ENCODE results near the gene RUVBL2.

RUVBL2 gene

DNA sequence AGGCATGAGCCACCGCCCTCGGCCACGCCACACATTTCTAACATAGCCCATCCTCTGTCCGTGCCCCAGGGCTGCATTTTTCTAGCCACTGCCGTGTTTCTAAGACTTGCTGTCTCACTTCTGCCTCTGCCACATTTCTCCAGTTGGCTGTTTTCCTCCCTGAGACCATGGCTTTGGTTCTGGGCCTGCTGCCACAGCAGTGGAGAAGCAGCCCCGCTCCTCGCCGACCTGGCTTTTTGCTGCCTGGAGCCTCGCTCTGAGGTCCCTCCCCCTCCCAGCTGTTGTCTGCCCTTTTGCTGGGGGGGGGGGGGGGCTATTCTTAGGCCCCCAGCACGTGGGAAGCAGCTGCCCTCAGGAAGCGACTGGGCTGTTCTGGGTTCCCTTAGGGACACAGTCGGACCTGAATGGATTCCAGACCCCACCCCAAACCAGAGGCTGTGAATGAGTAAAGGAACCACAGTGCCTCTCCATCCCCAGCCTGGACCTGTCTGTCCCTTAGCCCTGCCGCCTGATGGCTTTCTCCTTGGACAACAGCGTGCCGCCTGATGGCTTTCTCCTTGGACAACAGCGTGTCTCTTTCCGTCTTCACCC lies 3.9 kb upstream of the RUVBL2 start:
- DNase-seq, result no peak

DNA sequence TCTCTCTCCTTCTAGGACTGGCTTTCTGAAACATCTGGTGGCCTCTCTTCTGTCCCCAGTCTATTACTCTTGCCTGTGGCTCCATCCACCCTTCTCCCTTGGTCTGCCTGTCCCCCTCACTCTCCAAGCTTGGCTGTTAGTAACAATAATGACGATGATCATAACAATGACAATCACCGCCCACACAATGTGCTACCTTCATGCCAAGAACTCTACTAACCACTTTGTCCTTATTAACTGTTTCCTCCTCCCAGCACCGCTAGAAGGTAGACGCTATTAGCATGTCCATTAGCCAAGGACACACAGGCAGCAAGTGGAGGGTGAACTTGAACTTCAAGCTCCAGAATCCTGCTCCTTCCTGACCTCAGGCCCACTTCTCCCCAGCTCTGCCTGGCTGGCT lies 3.3 kb upstream of the RUVBL2 start:
- no peak for DNase-seq

DNA sequence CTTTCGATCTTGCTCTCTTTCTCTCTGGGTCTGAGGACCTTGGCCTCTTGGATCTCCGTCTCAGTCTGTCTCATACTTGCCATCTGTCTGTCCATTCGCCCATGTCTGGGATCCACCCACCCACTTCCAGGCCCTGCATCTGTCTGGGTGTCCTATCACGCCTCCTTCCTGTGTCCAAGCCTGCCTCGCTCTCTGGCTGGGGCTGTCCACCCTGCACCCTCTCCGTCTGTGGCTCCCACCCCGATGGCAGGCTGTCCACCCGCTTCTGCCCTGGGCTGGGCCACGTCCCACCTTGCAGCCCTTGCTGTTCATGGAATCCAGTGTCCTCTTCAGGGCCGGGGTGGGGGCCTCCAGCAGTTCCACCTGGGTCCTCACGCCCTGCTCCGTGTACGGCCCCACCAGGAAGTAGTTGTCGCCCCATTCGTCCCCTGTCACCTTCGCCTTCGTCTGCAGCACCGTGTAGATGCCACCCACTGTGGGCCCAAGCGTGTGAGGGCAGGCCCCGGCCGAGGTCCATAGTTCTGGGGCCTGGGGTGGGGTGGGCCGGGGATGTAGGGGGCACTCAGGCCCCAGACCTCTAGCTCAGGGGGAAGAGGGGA lies 2.6 kb upstream of the RUVBL2 start:
- DNase-seq, result no peak

DNA sequence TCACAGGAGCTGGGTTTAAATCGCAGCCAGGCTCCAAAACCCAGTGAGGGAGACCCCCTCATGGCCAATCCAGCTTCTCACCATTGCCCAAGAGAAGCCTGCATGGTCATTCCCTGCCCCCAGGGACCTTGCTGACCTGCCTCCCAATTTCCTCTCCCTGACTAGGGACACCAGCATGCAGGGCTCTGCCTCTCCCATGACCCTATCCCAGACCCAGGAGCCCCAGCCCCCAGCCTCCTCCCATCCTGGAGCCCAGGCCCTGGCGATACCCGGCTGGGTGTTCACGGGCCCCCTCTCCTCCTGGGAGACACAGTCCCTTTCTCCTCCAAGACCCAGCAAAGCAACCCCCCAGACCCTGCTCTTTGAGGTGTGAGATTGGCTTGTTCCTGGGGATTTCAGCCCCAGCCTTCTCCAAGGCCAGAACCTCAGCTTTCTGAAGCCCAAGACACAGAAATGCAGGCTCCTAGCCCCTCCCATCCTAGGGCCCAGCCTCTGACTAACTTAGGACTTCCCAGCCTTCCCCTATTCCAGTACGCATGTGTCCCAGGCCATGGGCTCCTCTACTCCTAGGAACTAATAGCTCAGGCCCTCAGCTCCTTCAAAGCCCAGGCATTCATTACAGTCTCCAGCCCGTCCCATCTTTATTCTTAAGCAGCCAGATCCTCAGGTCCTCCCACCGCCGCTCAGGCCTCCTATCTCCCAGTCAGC lies 1.7 kb upstream of the RUVBL2 start:
- DNase-seq, result peak; percentile 76

DNA sequence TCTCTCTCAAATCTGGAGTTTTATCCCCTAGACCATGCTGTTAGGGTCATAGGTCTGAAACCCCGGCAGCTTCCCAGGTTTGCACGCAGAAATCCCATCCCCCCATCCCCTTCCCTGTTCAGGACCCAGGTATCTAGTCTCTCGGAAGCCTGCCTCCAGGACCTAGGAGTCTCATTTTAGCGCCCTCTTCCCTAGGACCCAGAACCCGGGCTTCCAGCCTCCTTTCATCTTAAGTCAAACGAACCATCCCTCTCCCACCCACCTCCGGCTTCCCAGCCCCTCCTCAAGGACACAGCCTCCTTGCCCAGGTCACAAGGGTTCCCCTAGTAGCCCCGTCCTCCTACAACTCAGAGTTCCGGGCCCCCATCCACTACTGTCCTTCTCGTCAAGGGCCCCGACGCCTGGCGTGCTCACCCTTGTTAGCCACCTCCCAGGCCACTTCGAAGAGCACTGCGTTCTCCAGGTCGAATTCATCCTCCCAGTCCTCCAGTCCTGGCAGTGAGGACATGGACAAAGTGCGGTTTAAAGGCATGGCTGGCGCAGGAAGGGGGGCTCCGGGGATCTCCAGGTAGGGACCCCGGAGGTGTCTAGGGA lies 1.0 kb upstream of the RUVBL2 start:
- no peak for DNase-seq

DNA sequence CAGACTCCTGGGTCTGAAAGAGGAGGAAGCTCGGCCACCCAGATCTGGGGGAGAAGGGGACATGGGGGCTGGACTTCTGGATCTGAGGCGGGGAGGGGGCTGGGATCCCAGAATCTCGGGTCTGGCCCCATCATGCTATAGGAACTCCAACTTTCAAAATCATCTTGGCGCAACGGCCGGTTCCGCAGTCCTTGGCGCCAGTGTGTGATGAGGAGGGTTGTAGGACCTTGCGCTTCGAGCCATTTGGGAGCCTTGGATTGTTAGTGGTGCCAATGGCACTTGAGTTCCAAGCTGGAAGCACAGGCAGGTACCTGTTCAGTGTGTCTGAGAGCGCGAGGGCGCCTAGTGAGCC lies 324 bp downstream of the RUVBL2 start:
- DNase-seq, result peak; percentile 13

DNA sequence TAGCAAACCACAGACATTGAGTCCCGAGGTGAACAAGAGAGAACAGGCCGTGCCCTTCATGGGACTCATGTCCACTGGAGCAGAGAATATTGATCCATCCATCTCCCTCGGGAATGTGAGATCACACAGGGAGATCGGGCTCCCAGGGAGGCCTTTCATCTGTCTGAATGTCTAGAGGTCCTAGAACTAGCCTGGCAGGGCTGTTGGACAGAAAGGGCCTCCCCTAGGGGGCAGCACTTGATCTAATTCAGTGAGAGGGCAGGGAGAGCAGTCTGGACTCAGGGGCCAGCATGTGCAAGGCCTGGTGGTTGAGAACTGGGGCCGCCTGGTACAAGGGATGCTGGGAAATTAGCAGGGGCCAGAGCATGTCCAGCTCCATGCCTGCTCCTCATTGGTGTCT lies 4.3 kb downstream of the RUVBL2 start:
- peak; percentile 37 for DNase-seq

DNA sequence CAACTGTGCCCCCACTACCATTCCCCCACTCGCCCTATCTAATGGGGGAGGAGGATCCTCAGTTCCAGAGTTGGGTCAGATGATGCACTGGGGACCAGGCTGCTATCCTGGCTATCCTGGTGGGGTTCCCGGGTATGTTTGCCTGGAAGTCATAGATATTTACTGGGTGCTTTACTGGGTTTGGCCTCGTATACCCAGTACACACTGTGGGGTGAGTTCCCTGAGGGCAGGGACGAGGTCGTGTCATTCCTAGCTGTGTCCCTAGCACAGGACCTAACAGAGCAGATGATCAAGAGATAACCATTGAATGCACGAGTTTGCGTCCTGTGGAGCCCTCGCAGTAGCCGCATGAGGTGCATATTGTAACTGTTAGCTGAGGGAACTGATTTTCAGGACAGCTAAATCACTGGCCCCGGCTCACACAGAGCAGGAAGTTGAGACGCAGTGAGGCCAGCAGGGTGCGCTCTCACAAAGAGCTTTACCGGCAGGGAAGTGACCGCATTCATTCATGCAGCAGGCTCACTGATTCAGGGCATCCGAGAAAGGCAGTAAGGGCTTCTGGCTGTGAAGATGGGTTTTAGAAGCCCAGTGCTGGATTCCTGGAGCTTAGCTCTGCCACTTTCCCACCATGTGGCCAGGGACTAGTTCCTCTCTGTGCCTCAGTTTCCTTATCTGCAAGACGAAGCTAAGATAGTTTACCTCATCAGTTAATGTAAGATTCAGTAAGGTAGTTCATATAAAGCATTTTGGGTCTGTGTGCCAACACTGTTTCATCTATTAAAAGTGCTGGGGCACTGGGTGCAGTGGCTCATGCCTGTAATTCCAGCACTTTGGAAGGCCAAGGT lies 6.0 kb downstream of the RUVBL2 start:
- DNase-seq, result peak; percentile 60

DNA sequence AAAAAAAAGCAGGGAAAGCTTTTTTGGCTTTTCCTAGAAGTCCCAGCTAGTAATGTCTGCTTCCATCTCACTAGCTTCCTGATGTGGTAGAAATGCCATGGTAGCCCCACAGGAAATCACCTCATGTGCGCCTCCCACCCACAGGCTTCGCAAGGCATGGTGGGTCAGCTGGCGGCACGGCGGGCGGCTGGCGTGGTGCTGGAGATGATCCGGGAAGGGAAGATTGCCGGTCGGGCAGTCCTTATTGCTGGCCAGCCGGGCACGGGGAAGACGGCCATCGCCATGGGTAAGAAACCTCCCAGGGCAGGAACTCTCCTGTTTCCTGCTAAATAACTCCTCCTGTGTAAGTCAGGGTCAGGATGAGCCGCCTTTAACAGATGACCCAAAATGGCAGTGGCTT lies 10.4 kb downstream of the RUVBL2 start:
- no peak for DNase-seq

DNA sequence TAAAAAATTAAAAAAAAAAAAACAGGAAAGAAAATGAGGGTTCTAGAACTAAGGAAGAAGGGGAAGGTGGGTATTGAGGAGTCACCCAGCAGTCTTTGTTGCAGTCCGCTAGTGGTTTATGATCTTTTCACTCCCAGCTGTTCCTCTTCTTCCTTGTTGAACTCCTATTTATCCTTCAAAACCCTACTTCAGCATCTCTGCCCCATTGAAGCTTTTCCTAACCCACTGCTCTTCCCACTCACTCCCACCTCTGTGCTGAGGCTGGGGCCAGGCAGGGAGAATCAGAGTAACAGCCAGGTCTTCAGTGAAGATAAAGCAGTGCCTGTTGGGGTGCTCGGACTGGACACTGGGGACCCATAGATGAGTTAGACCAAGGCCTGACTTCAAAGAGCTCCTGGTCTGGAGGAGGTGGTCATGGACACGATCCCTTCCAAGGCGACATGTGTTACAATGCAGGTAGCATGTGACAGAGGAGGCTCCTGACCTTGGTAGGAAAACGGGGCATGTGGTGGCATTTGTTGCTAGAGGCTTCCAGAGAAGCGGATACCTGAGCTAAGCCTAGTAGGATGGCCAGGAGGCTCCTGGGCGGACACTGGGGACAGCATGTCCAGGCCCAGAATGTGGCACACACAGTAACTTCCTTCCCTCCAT lies 11.4 kb downstream of the RUVBL2 start:
- DNase-seq, result no peak

DNA sequence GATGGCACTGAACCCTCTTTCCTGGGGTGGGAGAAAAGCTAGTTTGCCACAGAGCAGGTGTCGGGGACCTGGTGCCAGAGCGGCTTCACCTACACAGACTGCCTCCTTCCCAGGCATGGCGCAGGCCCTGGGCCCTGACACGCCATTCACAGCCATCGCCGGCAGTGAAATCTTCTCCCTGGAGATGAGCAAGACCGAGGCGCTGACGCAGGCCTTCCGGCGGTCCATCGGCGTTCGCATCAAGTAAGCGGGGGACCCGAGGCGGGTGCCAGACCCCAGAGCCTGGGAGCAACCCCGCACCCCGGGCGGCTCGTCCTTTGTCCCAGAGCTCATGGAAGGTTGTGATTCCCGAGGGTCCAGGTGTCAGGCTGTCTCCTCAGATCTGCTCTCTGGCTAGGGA lies 13.2 kb downstream of the RUVBL2 start:
- DNase-seq, result no peak

DNA sequence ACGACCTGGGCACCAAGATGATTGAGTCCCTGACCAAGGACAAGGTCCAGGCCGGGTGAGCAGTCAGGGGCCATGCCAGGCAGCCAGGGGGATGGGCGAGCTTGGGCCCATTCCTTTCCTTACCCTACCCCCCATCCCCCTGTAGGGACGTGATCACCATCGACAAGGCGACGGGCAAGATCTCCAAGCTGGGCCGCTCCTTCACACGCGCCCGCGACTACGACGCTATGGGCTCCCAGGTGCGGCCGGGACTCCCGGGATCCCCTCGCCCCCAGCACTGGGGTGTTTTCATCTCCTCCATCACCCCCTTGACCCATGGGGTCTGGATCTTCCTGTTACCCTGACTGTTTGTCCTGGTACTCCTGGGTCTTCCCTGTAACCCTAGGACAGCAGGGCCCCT lies 16.1 kb downstream of the RUVBL2 start:
- DNase-seq, result no peak

DNA sequence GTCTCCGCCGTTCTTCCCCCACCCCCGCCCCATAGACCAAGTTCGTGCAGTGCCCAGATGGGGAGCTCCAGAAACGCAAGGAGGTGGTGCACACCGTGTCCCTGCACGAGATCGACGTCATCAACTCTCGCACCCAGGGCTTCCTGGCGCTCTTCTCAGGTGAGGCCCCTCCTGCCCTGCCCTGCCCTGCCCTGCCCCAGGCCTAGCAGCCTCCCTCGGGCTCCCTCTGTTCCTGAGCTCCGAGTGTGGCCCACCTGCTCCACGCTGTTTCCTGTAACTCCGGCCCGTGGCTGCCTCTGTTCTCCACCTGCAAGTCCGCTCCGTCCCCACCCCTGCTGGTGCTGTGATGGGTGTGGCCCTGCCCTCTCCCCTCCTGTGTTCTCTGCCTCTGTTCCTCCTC lies 16.8 kb downstream of the RUVBL2 start:
- DNase-seq, result no peak

DNA sequence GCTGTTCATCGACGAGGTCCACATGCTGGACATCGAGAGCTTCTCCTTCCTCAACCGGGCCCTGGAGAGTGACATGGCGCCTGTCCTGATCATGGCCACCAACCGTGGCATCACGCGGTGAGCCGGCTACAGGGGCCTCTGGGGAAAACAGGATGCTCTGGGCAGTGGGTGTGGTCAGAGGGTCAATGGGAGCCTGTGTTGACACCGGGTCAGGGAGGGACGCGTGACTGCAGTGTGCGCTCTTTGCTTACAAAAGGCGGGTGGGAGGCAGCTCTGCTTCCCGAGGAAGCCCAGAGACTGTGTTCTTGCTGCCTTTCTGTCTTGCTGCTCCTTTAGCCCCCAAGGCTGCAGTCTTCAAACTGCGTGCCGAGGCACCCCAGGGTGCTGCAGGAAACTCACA lies 17.5 kb downstream of the RUVBL2 start:
- DNase-seq, result no peak

DNA sequence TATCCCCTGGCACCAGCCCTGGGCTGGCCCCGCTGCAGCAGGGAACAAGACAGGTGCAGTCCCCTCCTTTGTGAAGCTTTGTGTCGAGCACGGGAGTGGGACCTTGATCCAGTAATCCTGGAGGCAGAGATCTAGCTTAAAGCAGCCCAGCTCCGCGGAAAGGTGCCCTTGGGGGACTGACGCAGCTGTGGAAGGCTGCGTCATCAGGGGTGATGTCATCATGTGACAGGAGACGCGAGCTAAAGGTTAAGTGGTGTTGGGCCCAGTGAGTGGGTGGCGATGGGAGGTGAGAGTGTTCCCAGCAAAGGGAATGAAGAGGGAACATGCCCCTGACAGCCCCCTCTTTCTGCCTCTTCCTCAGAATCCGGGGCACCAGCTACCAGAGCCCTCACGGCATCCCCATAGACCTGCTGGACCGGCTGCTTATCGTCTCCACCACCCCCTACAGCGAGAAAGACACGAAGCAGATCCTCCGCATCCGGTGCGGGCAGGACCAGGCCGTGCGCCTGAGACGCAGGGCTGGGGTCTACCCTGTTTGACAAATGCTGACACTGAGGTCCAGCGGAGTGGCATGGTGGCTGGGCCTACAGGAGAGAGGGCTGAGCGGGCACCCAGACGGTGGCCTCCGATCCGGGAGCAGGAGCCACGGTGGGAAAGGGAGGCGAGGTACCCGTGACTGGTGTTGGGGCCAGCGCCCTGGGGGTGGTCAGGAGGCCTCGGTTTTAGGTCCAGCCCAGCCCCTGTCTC lies 20.6 kb downstream of the RUVBL2 start:
- no peak for DNase-seq

DNA sequence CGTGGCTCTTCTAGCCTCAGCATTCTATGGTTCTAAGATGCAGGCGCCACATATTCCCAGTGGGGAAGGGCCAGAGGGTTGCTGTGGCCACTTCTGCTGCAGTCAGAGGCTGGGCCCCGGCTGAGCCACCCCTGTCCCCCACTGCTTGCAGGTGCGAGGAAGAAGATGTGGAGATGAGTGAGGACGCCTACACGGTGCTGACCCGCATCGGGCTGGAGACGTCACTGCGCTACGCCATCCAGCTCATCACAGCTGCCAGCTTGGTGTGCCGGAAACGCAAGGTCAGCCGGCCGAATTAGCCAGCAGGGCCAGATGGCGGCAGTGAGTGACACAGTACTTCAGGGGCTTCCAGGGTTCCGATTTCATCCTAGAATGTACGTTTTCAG lies 21.2 kb downstream of the RUVBL2 start:
- no peak for DNase-seq

DNA sequence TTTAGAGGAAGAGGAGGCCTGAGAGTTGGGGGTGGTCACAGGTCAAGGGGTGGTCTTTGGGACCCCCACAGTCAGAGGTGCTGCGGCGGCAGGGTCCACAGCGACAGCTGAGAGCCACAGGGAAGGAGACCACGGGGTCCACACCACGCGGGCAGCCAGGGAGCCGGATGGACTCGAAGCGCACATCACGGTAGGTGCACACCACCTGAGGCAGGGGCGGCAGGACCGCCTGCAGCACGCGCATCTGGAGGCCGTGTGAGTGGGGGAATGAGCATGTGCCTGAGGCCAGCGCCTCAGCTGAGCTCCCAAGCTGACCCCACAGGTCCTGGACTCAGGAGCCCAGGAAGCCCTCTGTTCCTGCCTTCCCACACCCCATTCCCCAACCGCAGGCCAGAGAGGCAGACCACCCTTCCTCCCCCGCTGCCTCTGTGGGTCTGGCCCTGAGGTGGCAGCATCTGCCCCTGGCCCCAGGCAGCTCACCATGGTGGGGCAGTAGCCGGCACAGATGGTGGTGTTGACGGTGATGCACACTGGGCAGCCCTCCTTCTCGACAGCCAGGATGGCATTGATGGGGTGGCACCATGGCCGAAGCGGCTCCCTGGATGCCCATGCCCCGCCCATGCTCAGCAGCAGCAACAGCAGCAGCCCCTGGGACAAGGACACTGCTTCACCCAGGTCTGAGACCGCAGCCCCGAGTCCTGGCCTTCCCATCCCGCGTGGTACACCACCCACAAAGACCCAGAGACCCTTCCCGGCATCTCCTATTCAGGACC lies 22.6 kb downstream of the RUVBL2 start:
- DNase-seq, result no peak

DNA sequence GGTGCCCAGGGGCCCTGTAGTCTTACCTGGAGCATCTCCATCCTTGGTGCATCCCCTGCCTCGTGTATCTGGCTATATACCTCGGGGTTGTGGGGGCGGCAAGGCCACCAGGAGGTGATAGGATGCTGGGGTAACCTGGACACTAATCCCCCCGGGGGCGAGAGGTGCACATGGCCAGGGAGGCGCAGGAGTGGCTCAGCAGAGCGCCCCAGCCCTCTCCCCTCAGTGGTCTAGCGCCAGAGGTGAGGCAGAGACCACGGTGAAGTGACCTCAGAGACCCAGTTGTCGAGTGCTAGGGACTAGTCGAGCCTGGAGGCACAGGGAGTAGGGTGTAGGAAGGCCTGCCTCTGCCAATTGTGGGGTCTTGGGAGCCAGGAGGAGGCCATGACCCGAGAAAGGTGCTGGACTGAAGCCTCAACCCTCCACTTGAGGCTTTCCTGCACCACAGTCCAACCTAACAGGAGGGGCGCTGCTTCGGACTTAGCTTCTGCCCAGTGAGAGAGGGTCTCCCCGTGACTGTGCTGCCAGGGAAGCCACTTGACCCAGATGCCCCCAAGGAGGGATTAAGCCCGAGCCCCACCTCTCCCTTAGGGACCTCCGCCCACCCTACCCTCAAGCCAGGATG lies 23.5 kb downstream of the RUVBL2 start, which contains the start of gene LHB:
LHB (minus strand) TSS at position 51 of the 625 bp plus-strand sequence; CDS start at position 41, 10 bp downstream.
- DNase-seq, result no peak

DNA sequence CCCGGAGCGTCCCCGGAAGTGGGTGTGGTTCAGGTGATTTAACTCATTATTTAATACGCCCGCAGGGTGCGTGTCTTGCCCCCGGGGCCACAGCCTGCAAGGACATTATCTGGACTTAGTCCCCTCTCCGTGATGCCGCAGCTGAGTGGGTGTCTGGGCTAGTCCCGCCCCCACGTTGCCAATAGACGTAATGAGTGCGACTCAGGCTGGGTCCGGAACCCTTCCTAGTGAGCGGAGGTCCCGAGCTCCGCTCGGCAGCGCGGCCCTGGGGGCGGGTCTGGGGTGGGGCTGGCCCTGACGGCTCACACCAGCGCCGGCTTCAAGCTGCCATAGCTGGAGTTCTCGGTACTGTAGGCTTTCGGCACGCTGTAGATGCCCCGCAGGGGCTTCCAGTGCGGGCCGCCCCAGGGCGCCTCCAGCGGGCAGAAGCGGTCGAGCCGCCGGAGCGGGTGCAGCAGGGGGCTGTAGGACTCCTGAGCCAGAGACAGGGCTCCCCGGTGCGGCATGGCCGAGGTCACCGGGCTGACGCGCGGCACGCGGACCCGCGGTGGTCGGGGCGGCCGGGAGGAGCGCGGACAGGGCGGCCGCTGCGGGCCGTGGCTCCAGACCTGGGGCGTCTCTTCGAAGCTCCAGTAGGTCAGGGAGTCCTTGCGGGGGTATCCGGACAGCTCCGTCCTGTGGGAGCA lies 24.1 kb downstream of the RUVBL2 start:
- DNase-seq, result peak; percentile 69
